Spleen (tissue), 7 donors: Measurements from ENCODE around the gene MYT1.

Source experiments
- CTCF ChIP-seq, 11 experiments: fragments of 200-600 bp in 7 of 11; fragments of 450-650 bp in 4 of 11; sonication (generic) in 4 of 11; IDR thresholded peaks in 8 of 11; conservative IDR thresholded peaks in 3 of 11; 1 replicate in 7 of 11; 2 replicates in 4 of 11; pipeline versions ENCODE4 v1.4.0 to v1.8.0; 2016 to 2021; ENCODE audit warnings: antibody characterized with exemption in 11 of 11, inconsistent platforms in 4 of 11, mild to moderate bottlenecking in 1 of 11
- POLR2AphosphoS5 ChIP-seq, 3 donors: sonication (generic); formaldehyde crosslinking; IDR thresholded peaks; one replicate each; pipeline ENCODE4 v1.5.1; 2017; ENCODE audit warnings: antibody characterized with exemption in 3 of 3
- donor health status: DM: no; HTN: no; CAD: no; lungs with moderate emphysema.
- donor health status: DM: no; HTN: no; CAD: no.
- donor health status: DM: no; HTN: no; CAD: no.

- TF ChIP-seq CTCF (IDR thresholded peaks at IDR 0.05 in 8 of 11, conservative IDR thresholded peaks at IDR 0.05 in 3 of 11) (no peak), POLR2AphosphoS5 (IDR thresholded peaks at IDR 0.05) (no peak)
Measured at GRCh38 chr20:64148581-64148980, 15.7 kb upstream of the MYT1 start.
